ENCODE data around the gene C3orf70.

Gene C3orf70

GRCh38 chr3:185152410-185153170 is at the start of gene C3orf70:
Gene C3orf70, minus strand, starts transcription at chr3:185153060. Its CDS starts 237 bp downstream, at chr3:185152823.
- DNase-seq, result peak; percentile 10

- peak; percentile 31 for DNase-seq
These were observed 47.8 kb upstream of the C3orf70 start for GRCh38 chr3:185200639-185201038.

- DNase-seq, result no peak
These were observed 46.8 kb upstream of the C3orf70 start for GRCh38 chr3:185199671-185200070.

- no peak for DNase-seq
These were observed 46.3 kb upstream of the C3orf70 start for GRCh38 chr3:185199206-185199605.

GRCh38 chr3:185197068-185197467 is 44.2 kb upstream of the C3orf70 start:
- DNase-seq, result no peak

- DNase-seq, result no peak
These were observed 42.8 kb upstream of the C3orf70 start for GRCh38 chr3:185195652-185196051.

- no peak for DNase-seq
These were observed 36.0 kb upstream of the C3orf70 start for GRCh38 chr3:185188816-185189215.

GRCh38 chr3:185187391-185187790 is 34.5 kb upstream of the C3orf70 start:
- DNase-seq, result no peak

- peak; percentile 13 for DNase-seq
These were observed 24.0 kb upstream of the C3orf70 start for GRCh38 chr3:185176750-185177359.

- no peak for DNase-seq
These were observed 22.6 kb upstream of the C3orf70 start for GRCh38 chr3:185175370-185175987.

GRCh38 chr3:185172086-185173049 is 19.5 kb upstream of the C3orf70 start:
- DNase-seq, result no peak

- DNase-seq, result no peak
These were observed 11.8 kb upstream of the C3orf70 start for GRCh38 chr3:185164428-185165217.

- DNase-seq, result no peak
These were observed 9.8 kb upstream of the C3orf70 start for GRCh38 chr3:185162634-185163033.

- DNase-seq, result no peak
These were observed 8.9 kb upstream of the C3orf70 start for GRCh38 chr3:185161761-185162160.

GRCh38 chr3:185157347-185157746 is 4.5 kb upstream of the C3orf70 start:
- DNase-seq, result no peak

- no peak for DNase-seq
These were observed 2.8 kb upstream of the C3orf70 start for GRCh38 chr3:185155678-185156077.

- DNase-seq, result no peak
These were observed 1.2 kb upstream of the C3orf70 start for GRCh38 chr3:185153861-185154629.

- DNase-seq, result no peak
These were observed 411 bp upstream of the C3orf70 start for GRCh38 chr3:185153171-185153771.

GRCh38 chr3:185151964-185152409 is 873 bp downstream of the C3orf70 start:
- no peak for DNase-seq

- DNase-seq, result no peak
These were observed 1.5 kb downstream of the C3orf70 start for GRCh38 chr3:185151101-185151963.
